Upper lobe of left lung (tissue), 6 donors: ENCODE results near the gene SPPL2A. TPM values are rescaled to one million over a fixed set of nuclear protein-coding genes. Genes with fewer than 3 reads are reported as not detected.

ENCODE experiments used
- ATAC-seq, 2 donors: fragments of 200-7000 bp; cut with Tn5 transposase; one replicate each; pipeline ENCODE4 v1.9.1; 2022; ENCODE audit warnings: mild to moderate bottlenecking in 2 of 2, moderate library complexity in 2 of 2; ENCODE audit not compliant: low FRiP score in 2 of 2
- DNase-seq, 2 donors: peaks; one replicate each; pipeline ENCODE4 v3.0.0-alpha.2; 2019 to 2020
- H3K27ac ChIP-seq, 4 donors: fragments of 200-600 bp; sonication (generic); one replicate each; pipeline ENCODE4 v1.5.1; 2016 to 2019
- H3K27me3 ChIP-seq, 4 donors: fragments of 200-600 bp; sonication (generic); one replicate each; pipeline ENCODE4 v1.5.1; 2017 to 2019
- H3K36me3 ChIP-seq, 4 donors: fragments of 200-600 bp; sonication (generic); one replicate each; pipeline ENCODE4 v1.5.1; 2016 to 2019
- H3K4me1 ChIP-seq, 4 donors: fragments of 200-600 bp; sonication (generic); one replicate each; pipeline ENCODE4 v1.5.1; 2018 to 2019
- H3K4me3 ChIP-seq, 4 donors: fragments of 200-600 bp; sonication (generic); one replicate each; pipeline ENCODE4 v1.5.1; 2017 to 2019; ENCODE audit warnings: mild to moderate bottlenecking in 2 of 4, moderate library complexity in 1 of 4
- H3K9me3 ChIP-seq, 4 donors: fragments of 200-600 bp; sonication (generic); one replicate each; pipeline ENCODE4 v1.5.1; 2018 to 2019
- EP300 ChIP-seq, 4 donors: sonication (generic); formaldehyde crosslinking; IDR thresholded peaks; one replicate each; pipeline ENCODE4 v1.5.1; 2017; ENCODE audit warnings: antibody characterized with exemption in 4 of 4, control low read depth in 2 of 4
- POLR2A ChIP-seq, 4 donors: fragments of 450-650 bp; IDR thresholded peaks; one replicate each; pipeline ENCODE4 v1.5.1; 2016 to 2017; ENCODE audit warnings: antibody characterized with exemption in 4 of 4, mild to moderate bottlenecking in 2 of 4
- POLR2AphosphoS5 ChIP-seq, 2 donors: sonication (generic); formaldehyde crosslinking; IDR thresholded peaks; one replicate each; pipeline ENCODE4 v1.5.1; 2017; ENCODE audit warnings: antibody characterized with exemption in 2 of 2
- WGBS, 2 donors: methylation state at CpG; one replicate each; pipeline ENCODE4 v1.1.5; 2017 to 2018; 5-methylcytosine and 5-hydroxymethylcytosine counted together
- total RNA-seq, 6 donors: library from RNA; depleted of rRNA in 4 of 6; stranded (reverse); fragments of >200 nt in 4 of 6; gene quantifications; one replicate each; pipeline versions ENCODE4 v1.1.0 to v1.2.1, GENCODE V29; 2016 to 2021
- TF ChIP-seq, protein P1 (sequence below), 6 experiments: fragments of 450-650 bp in 4 of 6; fragments of 200-600 bp in 2 of 6; sonication (generic) in 2 of 6; IDR thresholded peaks; one replicate each; pipeline ENCODE4 v1.5.1; 2016 to 2019; ENCODE audit warnings: antibody characterized with exemption in 6 of 6
- donor health status: DM: no; HTN: no; CAD: no; lungs with moderate emphysema.
- donor health status: DM: no; HTN: yes; CAD: no; lungs with severe emphysema.

The SPPL2A gene
- total RNA-seq, 6 donors from 2014 or later: 65.0 to 128 (median 111) TPM

DNA sequence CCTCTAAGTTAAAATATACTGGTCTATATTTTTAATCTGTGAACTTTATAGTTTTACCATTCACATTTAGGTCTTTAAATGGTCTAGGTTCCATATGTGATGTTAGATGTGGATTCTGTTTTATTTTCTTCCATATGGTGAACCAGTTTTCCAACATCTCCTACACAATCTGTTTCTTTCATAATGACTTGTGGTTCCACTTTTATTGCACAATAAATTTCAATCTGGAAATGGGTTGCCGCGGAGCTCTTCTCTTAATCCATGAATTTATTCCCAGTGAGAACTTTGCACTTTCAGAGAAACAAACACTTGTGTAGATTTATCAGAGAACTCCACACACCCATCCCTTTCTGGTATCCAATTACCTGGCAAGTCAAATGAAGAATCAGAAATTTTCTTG is 20.9 kb upstream of the SPPL2A start:
- Histone ChIP-seq H3K4me1 (no peaks in the 10 kb centered on the region), H3K4me3 (no peak overlapping the region), H3K36me3 (no peaks in the 10 kb centered on the region), H3K9me3 (no peaks in the 10 kb centered on the region), H3K27ac (no peak overlapping the region), H3K27me3 (no peaks in the 10 kb centered on the region)
- no peak for DNase-seq
- TF ChIP-seq, protein P1, sequence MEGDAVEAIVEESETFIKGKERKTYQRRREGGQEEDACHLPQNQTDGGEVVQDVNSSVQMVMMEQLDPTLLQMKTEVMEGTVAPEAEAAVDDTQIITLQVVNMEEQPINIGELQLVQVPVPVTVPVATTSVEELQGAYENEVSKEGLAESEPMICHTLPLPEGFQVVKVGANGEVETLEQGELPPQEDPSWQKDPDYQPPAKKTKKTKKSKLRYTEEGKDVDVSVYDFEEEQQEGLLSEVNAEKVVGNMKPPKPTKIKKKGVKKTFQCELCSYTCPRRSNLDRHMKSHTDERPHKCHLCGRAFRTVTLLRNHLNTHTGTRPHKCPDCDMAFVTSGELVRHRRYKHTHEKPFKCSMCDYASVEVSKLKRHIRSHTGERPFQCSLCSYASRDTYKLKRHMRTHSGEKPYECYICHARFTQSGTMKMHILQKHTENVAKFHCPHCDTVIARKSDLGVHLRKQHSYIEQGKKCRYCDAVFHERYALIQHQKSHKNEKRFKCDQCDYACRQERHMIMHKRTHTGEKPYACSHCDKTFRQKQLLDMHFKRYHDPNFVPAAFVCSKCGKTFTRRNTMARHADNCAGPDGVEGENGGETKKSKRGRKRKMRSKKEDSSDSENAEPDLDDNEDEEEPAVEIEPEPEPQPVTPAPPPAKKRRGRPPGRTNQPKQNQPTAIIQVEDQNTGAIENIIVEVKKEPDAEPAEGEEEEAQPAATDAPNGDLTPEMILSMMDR (IDR thresholded peaks at IDR 0.05): no peak
- TF ChIP-seq EP300 (IDR thresholded peaks at IDR 0.05) (no peak), POLR2A (IDR thresholded peaks at IDR 0.05) (no peak), POLR2AphosphoS5 (IDR thresholded peaks at IDR 0.05) (no peak)
- no peak for ATAC-seq
- WGBS, 2 donors: 80% methylated on average over 2 of the region's 2 CpGs

DNA sequence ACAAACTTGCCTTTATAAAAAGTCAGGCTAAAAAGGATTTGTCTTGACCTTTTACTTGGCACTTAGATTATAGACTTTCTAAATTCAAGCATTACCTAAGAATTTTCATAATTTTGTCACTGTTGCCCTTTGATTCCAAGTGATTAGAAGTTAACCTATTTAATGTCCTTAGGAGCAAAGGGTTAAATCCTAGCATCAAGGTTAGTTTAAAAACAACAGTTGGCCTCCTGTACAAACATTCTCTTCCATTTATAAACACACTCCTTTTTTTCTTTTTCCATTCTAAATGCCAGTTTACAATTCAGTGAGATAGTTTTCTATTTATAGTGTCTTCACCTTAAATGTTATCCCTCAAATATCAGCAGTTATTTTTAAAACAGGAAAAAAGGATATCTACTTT is 18.4 kb upstream of the SPPL2A start:
- Histone ChIP-seq H3K4me3 (no peak overlapping the region), H3K9me3 (no peaks in the 10 kb centered on the region), H3K36me3 (no peaks in the 10 kb centered on the region), H3K27ac (no peak overlapping the region), H3K4me1 (no peaks in the 10 kb centered on the region), H3K27me3 (no peaks in the 10 kb centered on the region)
- ATAC-seq (no peak), DNase-seq (no peak)
- no peak for TF ChIP-seq POLR2AphosphoS5 (IDR thresholded peaks at IDR 0.05)
- TF ChIP-seq POLR2A (IDR thresholded peaks at IDR 0.05): no peak
- no peak for TF ChIP-seq EP300 (IDR thresholded peaks at IDR 0.05)
- TF ChIP-seq, protein P1 (IDR thresholded peaks at IDR 0.05): no peak

DNA sequence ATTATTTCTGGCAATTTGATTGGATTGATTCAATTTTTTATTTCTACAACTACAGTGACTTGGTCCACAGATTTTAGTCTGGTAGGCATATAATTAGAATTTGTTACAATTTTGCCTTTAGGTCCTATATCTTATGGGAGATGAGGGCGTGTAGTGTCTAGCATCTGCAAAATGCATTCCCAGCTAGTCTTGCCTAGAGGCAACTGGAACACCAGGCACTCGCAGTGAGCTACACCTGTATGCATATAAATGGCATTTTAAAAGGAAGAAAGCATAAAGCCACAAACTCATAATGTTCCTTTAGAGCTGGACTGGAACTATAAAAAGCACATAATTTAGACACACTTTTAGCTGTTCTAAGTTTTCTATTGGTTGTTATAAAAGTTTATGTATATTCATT is 17.9 kb upstream of the SPPL2A start:
- Histone ChIP-seq H3K4me1 (no peaks in the 10 kb centered on the region), H3K36me3 (no peaks in the 10 kb centered on the region), H3K9me3 (no peaks in the 10 kb centered on the region), H3K27ac (no peak overlapping the region), H3K4me3 (no peak overlapping the region), H3K27me3 (no peaks in the 10 kb centered on the region)
- WGBS, 2 donors: 82 to 88% methylated on average over 2 of the region's 2 CpGs
- DNase-seq: no peak
- ATAC-seq: no peak
- TF ChIP-seq POLR2AphosphoS5 (IDR thresholded peaks at IDR 0.05) (no peak), EP300 (IDR thresholded peaks at IDR 0.05) (no peak), POLR2A (IDR thresholded peaks at IDR 0.05) (no peak)
- TF ChIP-seq, protein P1 (IDR thresholded peaks at IDR 0.05): no peak

DNA sequence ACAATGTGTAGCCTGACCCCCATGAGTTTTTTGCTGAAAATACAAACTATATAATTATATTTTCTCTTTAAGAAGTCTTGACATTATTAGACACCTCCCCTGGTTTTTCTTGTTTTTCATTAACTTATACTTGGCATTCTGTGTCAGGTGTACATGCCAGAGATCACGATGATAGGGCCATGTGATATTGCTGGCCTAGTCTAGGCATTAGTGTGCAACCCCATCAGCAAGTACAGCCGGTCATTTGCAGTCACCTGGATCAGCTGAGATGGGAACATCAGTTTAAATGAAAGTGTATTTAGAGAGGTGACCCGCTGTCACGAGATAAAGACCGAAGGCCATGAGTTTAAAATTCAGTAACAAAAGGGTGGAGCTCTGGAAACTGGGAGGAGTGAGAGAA is 12.6 kb upstream of the SPPL2A start:
- ATAC-seq: no peak
- Histone ChIP-seq H3K4me3 (no peak overlapping the region), H3K27me3 (no peaks in the 10 kb centered on the region), H3K27ac (no peak overlapping the region), H3K4me1 (no peaks in the 10 kb centered on the region), H3K36me3 (no peaks in the 10 kb centered on the region), H3K9me3 (no peaks in the 10 kb centered on the region)
- DNase-seq: no peak
- 88% methylated on average over 5 of the region's 5 CpGs for WGBS, 2 donors
- TF ChIP-seq POLR2A (IDR thresholded peaks at IDR 0.05) (no peak), POLR2AphosphoS5 (IDR thresholded peaks at IDR 0.05) (no peak), EP300 (IDR thresholded peaks at IDR 0.05) (no peak)
- TF ChIP-seq, protein P1 (IDR thresholded peaks at IDR 0.05): no peak

DNA sequence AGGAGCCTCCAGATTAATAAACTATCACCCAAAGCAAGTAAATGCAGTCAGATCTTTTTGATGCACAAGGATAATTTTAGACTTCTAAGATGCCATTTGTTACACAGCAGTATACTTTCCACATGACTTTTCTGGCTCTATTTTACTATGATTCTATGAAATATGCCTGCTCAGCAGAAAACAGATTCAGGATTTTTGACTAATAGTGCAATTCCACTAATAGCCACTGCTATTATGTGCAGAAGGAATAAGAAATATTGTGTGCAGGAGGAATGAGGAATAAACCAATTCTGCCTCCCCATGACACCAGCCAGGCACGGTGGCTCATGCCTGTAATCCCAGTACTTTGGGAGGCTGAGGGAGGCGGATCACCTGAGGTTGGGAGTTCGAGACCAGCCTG is 11.5 kb upstream of the SPPL2A start:
- Histone ChIP-seq H3K9me3 (no peaks in the 10 kb centered on the region), H3K27me3 (no peaks in the 10 kb centered on the region), H3K4me3 (no peak overlapping the region), H3K27ac (no peak overlapping the region), H3K36me3 (no peaks in the 10 kb centered on the region), H3K4me1 (no peaks in the 10 kb centered on the region)
- TF ChIP-seq, protein P1 (IDR thresholded peaks at IDR 0.05): no peak
- no peak for TF ChIP-seq EP300 (IDR thresholded peaks at IDR 0.05)
- TF ChIP-seq POLR2A (IDR thresholded peaks at IDR 0.05): no peak
- DNase-seq (no peak), ATAC-seq (no peak)
- WGBS, 2 donors: 87 to 94% methylated on average over 3 of the region's 3 CpGs
